Loucy (cell line): Measurements from ENCODE around the gene SDC3.

Experiments
- H2AFZ ChIP-seq: fragments of 200-600 bp; sonication (generic); 2 replicates; pipeline ENCODE4 v1.6.0; 2016; ENCODE audit warnings: antibody characterized with exemption, mild to moderate bottlenecking, low read length, moderate library complexity
- H3F3A ChIP-seq: fragments of 200-600 bp; 2 replicates; pipeline ENCODE4 v1.6.0; 2016; ENCODE audit warnings: antibody characterized with exemption, low read depth, mild to moderate bottlenecking
- H3K27me3 ChIP-seq: fragments of 200-600 bp; sonication (generic); 2 replicates; pipeline ENCODE4 v1.6.1; 2014; ENCODE audit warnings: low read length, mild to moderate bottlenecking; ENCODE audit not compliant: insufficient read depth, poor library complexity, severe bottlenecking
- H3K36me3 ChIP-seq: fragments of 200-600 bp; sonication (generic); 2 replicates; pipeline ENCODE4 v1.6.1; 2016; ENCODE audit warnings: low read length; ENCODE audit not compliant: insufficient read depth
- H3K4me1 ChIP-seq: fragments of 200-600 bp; sonication (generic); 2 replicates; pipeline ENCODE4 v1.5.1; 2014; ENCODE audit warnings: low read length, mild to moderate bottlenecking; ENCODE audit not compliant: insufficient read depth, poor library complexity, severe bottlenecking
- H3K4me2 ChIP-seq: fragments of 200-600 bp; sonication (generic); 2 replicates; pipeline ENCODE4 v1.6.0; 2014; ENCODE audit warnings: antibody characterized with exemption, low read length, low read depth, mild to moderate bottlenecking; ENCODE audit not compliant: poor library complexity, severe bottlenecking
- H3K4me3 ChIP-seq: fragments of 200-600 bp; sonication (generic); 2 replicates; pipeline ENCODE4 v1.5.1; 2014; ENCODE audit warnings: low read length, mild to moderate bottlenecking, mixed read lengths; ENCODE audit not compliant: poor library complexity, severe bottlenecking
- H3K79me2 ChIP-seq: fragments of 200-600 bp; sonication (generic); 2 replicates; pipeline ENCODE4 v1.6.1; 2014; ENCODE audit warnings: low read length; ENCODE audit not compliant: insufficient read depth
- H3K9ac ChIP-seq: fragments of 200-600 bp; sonication (generic); 2 replicates; pipeline ENCODE4 v1.6.0; 2014; ENCODE audit warnings: mild to moderate bottlenecking, low read depth, low read length, moderate library complexity; ENCODE audit not compliant: poor library complexity, severe bottlenecking
- H3K9me2 ChIP-seq: fragments of 200-600 bp; sonication (generic); replicated peaks from 2 replicates; pipeline ENCODE4 v1.6.1; 2016; ENCODE audit warnings: low read depth, low read length, mixed read lengths
- H3K9me3 ChIP-seq: fragments of 200-600 bp; sonication (generic); 2 replicates; pipeline ENCODE4 v1.6.1; 2014; ENCODE audit warnings: mild to moderate bottlenecking, antibody characterized with exemption, low read length, low read depth; ENCODE audit not compliant: insufficient read depth
- H4K20me1 ChIP-seq: fragments of 200-600 bp; sonication (generic); 2 replicates; pipeline ENCODE4 v1.6.0; 2014; ENCODE audit warnings: antibody characterized with exemption, low read length, mild to moderate bottlenecking; ENCODE audit not compliant: insufficient read depth, poor library complexity, severe bottlenecking
- EZH2phosphoT487 ChIP-seq: fragments of 200-600 bp; IDR thresholded peaks from 2 replicates; pipeline ENCODE4 v1.6.1; 2018; ENCODE audit warnings: antibody characterized with exemption, mild to moderate bottlenecking, moderate library complexity, borderline replicate concordance
- TF ChIP-seq, protein P1 (sequence below): fragments of 200-600 bp; sonication (generic); conservative IDR thresholded peaks from 2 replicates; pipeline ENCODE4 v1.5.1; 2014; ENCODE audit warnings: mild to moderate bottlenecking, antibody characterized with exemption, low read length

Gene SDC3

DNA sequence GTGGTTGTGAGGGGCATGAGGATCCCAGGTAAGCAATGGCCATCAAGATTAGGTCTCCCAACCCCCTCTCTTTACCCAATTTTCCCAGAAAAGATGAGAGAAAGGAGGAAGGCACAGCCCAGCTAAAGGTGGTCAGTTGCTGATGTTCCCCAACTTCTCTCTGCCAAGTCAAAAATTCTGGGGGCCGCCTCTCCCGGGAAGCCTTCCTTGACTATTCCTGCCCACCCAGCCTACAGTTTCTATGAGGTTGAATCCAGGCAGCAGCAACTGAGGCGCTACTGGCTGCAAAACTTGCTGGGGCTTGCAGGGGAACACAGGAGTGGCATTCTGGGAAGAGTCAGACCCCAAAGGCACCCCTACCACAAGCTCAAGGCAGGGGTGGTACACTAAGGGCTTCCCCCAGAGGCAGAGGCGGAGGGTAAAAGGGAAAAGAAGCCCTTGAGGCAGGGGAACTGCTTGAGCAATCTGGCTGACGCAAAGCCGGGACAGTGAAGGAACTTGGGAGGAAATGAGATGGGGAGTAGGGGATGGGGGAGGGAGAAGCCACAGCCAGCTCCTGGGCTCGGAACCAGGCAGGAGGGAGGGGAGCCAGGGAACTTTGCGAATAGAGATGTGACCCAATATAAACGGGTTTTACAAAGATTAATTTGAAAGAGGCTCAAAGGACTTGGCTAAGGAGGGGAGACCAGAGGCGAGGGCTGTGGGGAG, 31.2 kb downstream of the SDC3 start:
- no peak for TF ChIP-seq EZH2phosphoT487
- TF ChIP-seq, protein P1, sequence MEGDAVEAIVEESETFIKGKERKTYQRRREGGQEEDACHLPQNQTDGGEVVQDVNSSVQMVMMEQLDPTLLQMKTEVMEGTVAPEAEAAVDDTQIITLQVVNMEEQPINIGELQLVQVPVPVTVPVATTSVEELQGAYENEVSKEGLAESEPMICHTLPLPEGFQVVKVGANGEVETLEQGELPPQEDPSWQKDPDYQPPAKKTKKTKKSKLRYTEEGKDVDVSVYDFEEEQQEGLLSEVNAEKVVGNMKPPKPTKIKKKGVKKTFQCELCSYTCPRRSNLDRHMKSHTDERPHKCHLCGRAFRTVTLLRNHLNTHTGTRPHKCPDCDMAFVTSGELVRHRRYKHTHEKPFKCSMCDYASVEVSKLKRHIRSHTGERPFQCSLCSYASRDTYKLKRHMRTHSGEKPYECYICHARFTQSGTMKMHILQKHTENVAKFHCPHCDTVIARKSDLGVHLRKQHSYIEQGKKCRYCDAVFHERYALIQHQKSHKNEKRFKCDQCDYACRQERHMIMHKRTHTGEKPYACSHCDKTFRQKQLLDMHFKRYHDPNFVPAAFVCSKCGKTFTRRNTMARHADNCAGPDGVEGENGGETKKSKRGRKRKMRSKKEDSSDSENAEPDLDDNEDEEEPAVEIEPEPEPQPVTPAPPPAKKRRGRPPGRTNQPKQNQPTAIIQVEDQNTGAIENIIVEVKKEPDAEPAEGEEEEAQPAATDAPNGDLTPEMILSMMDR: no peak
- Histone ChIP-seq H3K4me2 (no peak overlapping the region), H3K27me3 (peaks cover 72% of the 10 kb centered on the region), H3K79me2 (no peaks in the 10 kb centered on the region), H3K4me1 (peaks cover 6% of the 10 kb centered on the region), H3K9ac (no peak overlapping the region), H3K9me3 (peaks cover 15% of the 10 kb centered on the region; the same call in 1 of the 2 replicates), H4K20me1 (no peaks in the 10 kb centered on the region), H3F3A (no peaks in the 10 kb centered on the region), H3K36me3 (no peaks in the 10 kb centered on the region), H3K9me2 (no peaks in the 10 kb centered on the region), H2AFZ (no peak overlapping the region), H3K4me3 (no peak overlapping the region)

DNA sequence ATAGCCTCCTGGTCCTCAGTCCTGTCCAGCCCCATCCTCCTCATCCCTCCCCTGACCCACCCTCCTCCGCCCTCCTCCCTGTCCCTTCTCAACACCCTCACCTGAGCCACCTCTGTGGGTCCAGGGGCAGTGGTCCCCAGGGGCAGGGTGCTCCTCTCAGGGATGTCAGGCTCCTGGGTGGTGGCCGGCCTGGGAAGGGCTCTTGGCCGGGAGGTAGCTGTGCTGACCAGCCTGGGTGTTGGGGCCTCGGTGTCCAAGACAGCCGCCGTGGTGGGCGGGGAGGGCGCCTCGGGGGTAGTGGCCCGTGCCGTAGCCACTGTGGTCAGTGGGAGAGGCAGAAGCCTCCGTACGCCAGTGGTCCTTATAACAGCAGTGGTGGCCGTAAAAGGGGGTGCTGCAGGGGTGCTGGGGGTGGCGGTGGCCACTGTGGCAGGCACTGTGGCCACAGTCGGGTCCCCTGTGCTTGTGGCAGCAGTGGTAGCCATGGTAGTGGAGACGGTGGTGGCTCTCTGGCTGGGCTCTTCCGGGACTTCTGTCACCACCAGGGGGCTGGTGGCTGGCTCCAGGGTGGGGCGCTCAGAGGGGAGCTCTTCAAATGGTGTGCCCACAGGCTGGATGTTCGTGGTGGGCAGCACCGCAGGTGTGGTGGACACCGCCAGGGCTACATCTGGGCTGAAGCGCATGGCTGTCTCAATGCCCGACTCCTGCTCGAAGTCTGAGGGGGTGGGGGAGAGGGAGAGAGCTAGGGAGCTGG, 31.9 kb downstream of the SDC3 start:
- no peak for TF ChIP-seq EZH2phosphoT487
- TF ChIP-seq, protein P1: no peak; the same call in 1 of the 2 replicates
- no peak overlapping the region for H2AFZ ChIP-seq
- no peak overlapping the region for H3K9ac ChIP-seq
- no peaks in the 10 kb centered on the region for H3K79me2 ChIP-seq
- H3K4me1 ChIP-seq: peaks cover 6% of the 10 kb centered on the region
- H4K20me1 ChIP-seq: no peaks in the 10 kb centered on the region
- no peak overlapping the region for H3K4me2 ChIP-seq
- no peaks in the 10 kb centered on the region for H3F3A ChIP-seq
- H3K9me3 ChIP-seq: peaks cover 21% of the 10 kb centered on the region; the same call in 1 of the 2 replicates
- no peaks in the 10 kb centered on the region for H3K9me2 ChIP-seq
- H3K36me3 ChIP-seq: no peaks in the 10 kb centered on the region
- no peak overlapping the region for H3K4me3 ChIP-seq
- peaks cover 80% of the 10 kb centered on the region for H3K27me3 ChIP-seq

DNA sequence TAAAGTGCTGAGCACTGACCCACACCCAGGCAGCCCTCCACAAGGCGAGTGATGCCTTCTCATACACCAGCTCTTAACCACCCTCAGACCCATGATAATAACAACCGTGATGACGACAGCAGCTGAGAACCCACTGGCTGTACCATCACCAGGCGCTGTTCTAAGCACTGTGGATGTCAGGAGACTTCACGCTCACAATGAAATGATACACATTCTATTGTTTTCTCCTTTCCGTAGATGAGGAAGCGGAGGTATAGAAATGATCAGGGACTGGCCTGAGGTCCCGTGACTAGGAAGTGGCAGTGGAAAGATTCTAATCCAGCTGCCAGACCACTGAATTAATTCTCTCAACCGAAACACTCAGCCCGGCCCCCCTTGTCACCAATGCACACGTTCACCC, 32.6 kb downstream of the SDC3 start:
- H3K4me3 ChIP-seq: no peak overlapping the region
- peaks cover under 1% of the 10 kb centered on the region for H3K4me1 ChIP-seq
- no peak overlapping the region for H3K9ac ChIP-seq
- H3K27me3 ChIP-seq: peaks cover 85% of the 10 kb centered on the region
- no peaks in the 10 kb centered on the region for H3K9me2 ChIP-seq
- H4K20me1 ChIP-seq: no peaks in the 10 kb centered on the region
- H3K36me3 ChIP-seq: no peaks in the 10 kb centered on the region
- no peak overlapping the region for H2AFZ ChIP-seq
- no peaks in the 10 kb centered on the region for H3F3A ChIP-seq
- TF ChIP-seq, protein P1: no peak
- TF ChIP-seq EZH2phosphoT487: no peak
- peaks cover 22% of the 10 kb centered on the region; the same call in 1 of the 2 replicates for H3K9me3 ChIP-seq
- no peak overlapping the region for H3K4me2 ChIP-seq
- no peaks in the 10 kb centered on the region for H3K79me2 ChIP-seq
